Measurements from ENCODE around the gene MED26. TPM values are rescaled to one million over a fixed set of nuclear protein-coding genes. Genes with fewer than 3 reads are reported as not detected.

MED26 gene
- total RNA-seq, 1 experiment from 2014 or later = 5.5 TPM

DNA sequence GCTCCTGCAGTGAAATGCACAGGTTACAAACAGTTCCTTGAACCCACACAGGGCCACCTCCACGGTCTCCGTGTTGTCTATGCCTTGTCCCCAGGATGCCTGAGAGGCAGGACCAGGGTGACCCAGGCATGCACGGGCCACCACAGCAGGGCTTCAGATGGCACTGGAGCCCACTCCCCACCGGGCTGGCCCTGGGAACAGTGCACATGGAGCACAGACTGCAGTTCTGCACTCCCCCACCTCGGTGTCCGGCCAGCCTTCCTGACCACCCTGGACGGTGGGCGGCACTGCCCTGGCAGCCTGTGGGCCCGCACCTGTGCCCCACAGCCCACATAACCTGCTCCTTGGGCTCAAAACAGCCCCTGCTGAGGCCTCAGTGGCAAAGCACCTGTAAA is 41.5 kb downstream of the MED26 start:
- DNase-seq (ENCODE audit: low read depth, low spot score) = no peak
- in situ Hi-C loops (cut with HindIII; ENCODE audit: low pct_unique_long_range_greater_than_20kb, low sequenced_read_pairs) = no loop called here

- no peak for DNase-seq (ENCODE audit: low read depth, low spot score)
- in situ Hi-C loops (cut with HindIII; ENCODE audit: low pct_unique_long_range_greater_than_20kb, low sequenced_read_pairs) = no loop called here
Observed at GRCh38 chr19:16585808-16586476, 42.1 kb downstream of the MED26 start.

DNA sequence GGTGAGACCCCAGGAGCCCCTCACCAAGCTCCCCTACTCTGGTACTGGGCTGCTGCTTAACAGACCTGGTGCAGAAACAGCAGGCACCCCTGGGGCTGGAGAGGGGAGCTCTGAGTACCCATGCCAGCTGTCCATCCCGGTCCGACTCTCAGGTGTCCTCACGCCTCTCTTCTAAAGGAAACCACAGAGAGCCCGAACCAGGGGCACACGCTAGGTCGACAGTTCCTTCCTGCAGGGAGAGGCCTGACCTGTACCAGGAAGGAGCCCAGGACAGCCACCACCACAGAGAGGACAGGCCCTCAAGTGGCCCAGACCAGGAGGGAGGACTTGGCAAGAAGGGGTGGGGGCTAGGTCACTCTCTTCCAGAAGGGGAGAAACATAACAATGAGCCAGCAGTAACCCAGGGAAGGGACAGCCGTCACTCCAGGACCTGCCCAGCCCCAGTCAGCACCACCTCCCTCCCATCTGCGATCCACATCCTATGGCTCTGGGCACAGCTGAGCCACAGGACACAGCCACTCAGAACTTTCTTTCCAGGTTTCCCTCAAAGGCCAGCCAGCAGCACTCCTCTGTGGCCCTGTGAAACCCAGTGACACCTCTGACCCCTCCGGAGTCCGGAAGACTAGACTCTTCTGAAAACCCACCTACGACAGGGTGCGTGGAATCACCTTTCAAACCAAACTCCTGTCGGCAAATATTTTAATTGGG is 42.8 kb downstream of the MED26 start:
- no peak for DNase-seq (ENCODE audit: low read depth, low spot score)
- in situ Hi-C loops (cut with HindIII; ENCODE audit: low pct_unique_long_range_greater_than_20kb, low sequenced_read_pairs) = no loop called here

DNA sequence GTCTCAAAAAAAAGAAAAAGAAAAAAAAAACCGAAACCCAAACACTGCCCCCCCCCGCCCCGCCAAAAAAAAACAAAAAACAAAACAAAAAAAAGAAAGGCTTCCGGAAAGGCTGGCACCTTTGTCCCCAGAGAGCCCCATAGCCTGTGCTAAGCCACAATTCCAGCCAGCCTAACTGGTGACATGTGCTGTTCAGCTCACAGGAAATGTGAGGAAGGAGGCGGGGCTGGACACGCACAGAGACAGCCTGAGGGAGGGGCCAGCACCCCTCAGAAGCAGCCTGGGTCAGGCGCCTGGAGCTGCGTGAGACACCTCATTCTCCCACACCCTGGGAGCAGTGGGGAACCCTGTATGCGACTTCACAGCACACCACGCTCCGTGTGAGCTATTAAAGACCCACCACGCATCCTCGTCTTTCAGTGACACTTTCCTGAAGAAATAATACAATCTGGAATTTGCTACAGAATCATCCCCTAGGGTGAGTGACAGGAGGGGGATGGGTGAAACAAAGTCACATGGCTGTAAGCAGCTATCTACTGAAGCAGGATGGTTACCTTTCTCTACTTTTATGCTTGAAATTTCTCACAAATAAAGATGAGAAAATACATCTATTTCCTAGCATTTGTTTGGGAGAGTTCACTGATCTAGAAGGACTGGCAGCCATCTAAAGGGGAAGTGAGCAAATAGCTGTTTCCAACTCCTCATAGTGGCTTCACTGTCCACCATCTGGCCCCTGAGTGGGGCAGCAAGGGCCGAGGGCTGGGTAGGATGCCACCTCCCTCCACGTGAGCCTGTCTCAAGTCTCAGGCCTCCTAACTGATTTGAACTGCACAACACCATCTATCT is 43.5 kb downstream of the MED26 start:
- in situ Hi-C loops (cut with HindIII; ENCODE audit: low pct_unique_long_range_greater_than_20kb, low sequenced_read_pairs) = no loop called here

DNA sequence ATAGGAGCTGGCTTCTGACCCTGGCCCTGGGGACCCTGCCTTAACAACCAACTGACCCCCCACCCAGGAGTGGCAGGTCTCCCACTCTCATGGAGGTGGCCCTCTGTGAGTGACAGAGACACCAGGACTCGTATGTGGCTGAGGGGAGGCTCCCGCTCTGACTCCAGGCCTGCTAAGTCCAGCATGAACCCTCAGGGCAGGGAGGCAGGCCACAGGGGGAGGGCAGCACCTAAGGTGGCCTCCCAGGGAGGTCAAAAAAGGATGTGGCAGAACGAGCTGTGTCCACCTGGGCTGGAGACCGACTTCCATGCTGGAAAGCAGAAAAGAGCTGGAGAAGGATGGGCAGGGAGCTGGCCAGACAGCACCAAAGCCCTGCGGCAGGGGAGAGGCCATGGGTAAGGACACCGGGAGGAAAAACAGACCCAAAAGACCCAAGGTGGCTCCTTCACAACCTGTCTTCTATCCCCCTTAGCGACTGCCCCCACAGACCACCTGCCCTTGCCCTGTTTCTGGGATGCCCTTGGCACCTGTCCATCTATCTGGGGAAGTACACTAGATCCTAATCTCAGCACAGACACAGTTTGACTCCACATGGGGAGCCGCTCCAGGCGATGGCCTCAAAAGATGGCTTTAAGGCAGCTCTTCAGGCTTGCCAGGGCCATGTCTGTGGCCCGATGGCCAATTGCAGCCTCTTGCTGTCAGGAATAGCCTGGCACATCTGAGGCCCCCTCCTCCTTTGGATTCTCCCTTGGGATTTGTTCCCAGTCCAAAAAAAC is 45.3 kb downstream of the MED26 start:
- DNase-seq (ENCODE audit: low read depth, low spot score) = no peak
- in situ Hi-C loops (cut with HindIII; ENCODE audit: low pct_unique_long_range_greater_than_20kb, low sequenced_read_pairs) = no loop called here

More for the DNA sequence above, 43.5 kb downstream of the MED26 start:
- DNase-seq (ENCODE audit: low read depth, low spot score) = peak; percentile 84

- DNase-seq (ENCODE audit: low read depth, low spot score) = no peak
- in situ Hi-C loops (cut with HindIII; ENCODE audit: low pct_unique_long_range_greater_than_20kb, low sequenced_read_pairs) = no loop called here
Observed at GRCh38 chr19:16581971-16582343, 46.0 kb downstream of the MED26 start.

DNA sequence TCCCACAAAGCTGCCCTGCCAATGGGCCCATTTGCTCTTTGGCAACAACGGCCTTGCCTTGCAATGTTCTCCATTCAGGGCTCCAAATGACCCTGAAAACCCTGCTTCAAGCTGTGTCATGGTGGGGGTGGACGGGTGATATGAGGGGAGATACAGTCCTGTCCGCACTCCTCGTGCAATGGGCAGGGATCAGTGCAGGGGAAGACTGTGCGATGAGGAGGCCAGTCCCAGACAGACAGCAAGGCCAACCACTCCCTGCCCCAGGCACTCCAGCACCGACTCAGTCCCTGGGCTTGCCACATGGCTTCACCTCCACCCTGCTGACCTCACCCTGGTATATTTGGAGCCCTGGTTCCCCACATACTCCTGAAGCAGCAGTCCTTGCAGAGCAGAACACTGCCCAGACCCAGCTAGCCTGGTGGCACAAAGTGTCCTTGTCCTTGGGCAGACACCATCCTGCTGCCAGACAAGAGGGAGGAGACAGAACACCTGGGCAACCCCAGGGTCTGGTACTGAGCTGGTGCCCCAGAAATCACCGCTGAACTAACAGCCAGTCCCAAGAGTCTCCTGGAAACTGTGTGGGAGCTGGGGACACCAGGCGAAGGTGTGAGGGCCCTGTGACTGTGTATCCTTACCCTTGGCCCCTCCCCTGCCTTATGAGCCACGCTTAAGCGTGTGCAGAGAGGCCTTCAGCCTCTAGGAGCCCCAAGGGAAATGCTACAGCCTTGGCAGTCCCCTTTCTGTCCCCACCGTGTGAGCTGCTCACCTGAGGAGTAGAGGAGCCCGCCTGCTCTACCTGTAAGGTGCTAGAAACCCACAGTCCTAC is 46.6 kb downstream of the MED26 start:
- no peak for DNase-seq (ENCODE audit: low read depth, low spot score)
- in situ Hi-C loops (cut with HindIII; ENCODE audit: low pct_unique_long_range_greater_than_20kb, low sequenced_read_pairs) = no loop called here

GRCh38 chr19:16579381-16579780 is 48.6 kb downstream of the MED26 start:
- DNase-seq (ENCODE audit: low read depth, low spot score) = no peak
- in situ Hi-C loops (cut with HindIII; ENCODE audit: low pct_unique_long_range_greater_than_20kb, low sequenced_read_pairs) = no loop called here

- DNase-seq (ENCODE audit: low read depth, low spot score) = no peak
- in situ Hi-C loops (cut with HindIII; ENCODE audit: low pct_unique_long_range_greater_than_20kb, low sequenced_read_pairs) = no loop called here
Observed at GRCh38 chr19:16577531-16577985, 50.4 kb downstream of the MED26 start.

- DNase-seq (ENCODE audit: low read depth, low spot score) = no peak
- in situ Hi-C loops (cut with HindIII; ENCODE audit: low pct_unique_long_range_greater_than_20kb, low sequenced_read_pairs) = no loop called here
Observed at GRCh38 chr19:16576690-16577530, 51.1 kb downstream of the MED26 start.

- no peak for DNase-seq (ENCODE audit: low read depth, low spot score)
- in situ Hi-C loops (cut with HindIII; ENCODE audit: low pct_unique_long_range_greater_than_20kb, low sequenced_read_pairs) = no loop called here
Observed at GRCh38 chr19:16575861-16576689, 51.9 kb downstream of the MED26 start.

DNA sequence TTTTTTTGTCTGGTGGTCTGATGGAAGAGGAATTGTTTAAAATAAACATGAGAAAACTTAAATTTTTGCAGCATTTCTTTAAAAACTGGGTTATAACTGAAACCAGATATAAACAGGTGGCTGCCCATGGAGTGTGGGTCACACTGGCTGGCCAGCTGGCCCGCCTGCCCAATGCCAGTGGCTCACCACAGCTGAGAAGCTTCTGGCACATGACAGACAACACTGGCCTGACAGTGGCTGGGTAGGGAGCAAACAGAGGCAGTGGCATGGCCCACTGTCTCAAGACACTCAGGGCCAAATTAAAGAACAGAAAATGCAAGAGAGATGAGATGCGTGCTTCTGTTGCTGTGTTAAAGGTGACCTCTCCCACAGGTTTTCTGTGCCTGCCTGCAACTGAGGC is 52.7 kb downstream of the MED26 start:
- DNase-seq (ENCODE audit: low read depth, low spot score) = no peak
- in situ Hi-C loops (cut with HindIII; ENCODE audit: low pct_unique_long_range_greater_than_20kb, low sequenced_read_pairs) = no loop called here

GRCh38 chr19:16573925-16574324 is 54.1 kb downstream of the MED26 start:
- in situ Hi-C loops (cut with HindIII; ENCODE audit: low pct_unique_long_range_greater_than_20kb, low sequenced_read_pairs) = no loop called here
- DNase-seq (ENCODE audit: low read depth, low spot score) = no peak

DNA sequence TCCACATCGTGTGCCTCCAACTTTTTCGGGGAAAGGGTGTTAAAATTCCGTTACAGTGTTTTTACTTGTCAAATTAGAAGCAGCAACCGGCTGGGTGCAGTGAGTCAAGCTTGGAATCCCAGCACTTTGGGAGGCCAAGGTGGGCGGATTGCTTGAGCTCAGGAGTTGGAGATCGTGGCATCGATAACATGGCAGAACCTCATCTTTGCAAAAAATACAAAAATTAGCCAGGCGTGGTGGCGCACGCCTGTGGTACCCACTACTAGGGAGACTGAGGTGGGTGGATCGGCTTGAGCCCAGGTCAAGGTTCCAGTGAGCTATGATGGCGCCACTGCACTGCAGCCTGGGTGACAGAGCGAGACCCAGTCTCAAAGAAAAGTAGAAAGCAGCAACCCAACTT is 54.7 kb downstream of the MED26 start:
- in situ Hi-C loops (cut with HindIII; ENCODE audit: low pct_unique_long_range_greater_than_20kb, low sequenced_read_pairs) = no loop called here
- DNase-seq (ENCODE audit: low read depth, low spot score) = no peak

Measured in SK-MEL-5 (cell line).